ENCODE results near the gene LARP4B.

DNA sequence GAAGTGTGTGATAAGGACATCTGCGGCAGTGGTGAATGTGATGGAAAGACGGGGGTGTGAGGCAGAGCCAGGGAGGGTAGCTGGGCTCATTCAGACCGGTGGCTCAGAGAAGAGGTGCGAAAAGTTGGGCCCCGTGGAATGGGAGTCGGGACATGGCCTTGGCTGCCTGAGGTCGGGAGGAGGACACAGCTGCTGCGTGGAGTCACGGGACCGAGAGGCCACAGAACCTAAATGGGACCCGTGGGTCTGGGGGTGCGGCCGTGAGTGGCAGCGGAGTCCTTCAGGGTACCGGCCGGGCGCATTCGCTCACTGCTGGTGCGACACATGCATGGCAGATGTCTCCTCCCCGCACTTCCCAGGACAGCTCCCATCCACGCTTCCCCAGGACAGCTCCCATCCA, 22.9 kb upstream of the LARP4B start:
- TF ChIP-seq, protein P1, sequence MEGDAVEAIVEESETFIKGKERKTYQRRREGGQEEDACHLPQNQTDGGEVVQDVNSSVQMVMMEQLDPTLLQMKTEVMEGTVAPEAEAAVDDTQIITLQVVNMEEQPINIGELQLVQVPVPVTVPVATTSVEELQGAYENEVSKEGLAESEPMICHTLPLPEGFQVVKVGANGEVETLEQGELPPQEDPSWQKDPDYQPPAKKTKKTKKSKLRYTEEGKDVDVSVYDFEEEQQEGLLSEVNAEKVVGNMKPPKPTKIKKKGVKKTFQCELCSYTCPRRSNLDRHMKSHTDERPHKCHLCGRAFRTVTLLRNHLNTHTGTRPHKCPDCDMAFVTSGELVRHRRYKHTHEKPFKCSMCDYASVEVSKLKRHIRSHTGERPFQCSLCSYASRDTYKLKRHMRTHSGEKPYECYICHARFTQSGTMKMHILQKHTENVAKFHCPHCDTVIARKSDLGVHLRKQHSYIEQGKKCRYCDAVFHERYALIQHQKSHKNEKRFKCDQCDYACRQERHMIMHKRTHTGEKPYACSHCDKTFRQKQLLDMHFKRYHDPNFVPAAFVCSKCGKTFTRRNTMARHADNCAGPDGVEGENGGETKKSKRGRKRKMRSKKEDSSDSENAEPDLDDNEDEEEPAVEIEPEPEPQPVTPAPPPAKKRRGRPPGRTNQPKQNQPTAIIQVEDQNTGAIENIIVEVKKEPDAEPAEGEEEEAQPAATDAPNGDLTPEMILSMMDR (IDR thresholded peaks at IDR 0.05), result no peak
- TF ChIP-seq EZH2phosphoT487 (IDR thresholded peaks at IDR 0.05) (no peak), EZH2 (IDR thresholded peaks at IDR 0.05) (no peak)

All from neural progenitor cell (in vitro differentiated cells).